Measurements from ENCODE around the gene LYVE1.

LYVE1 gene

GRCh38 chr11:10526974-10527918 is 41.2 kb downstream of the LYVE1 start:
- FAIRE-seq (peak; percentile 65), DNase-seq (ENCODE audit: insufficient read length, low spot score) (no peak)

DNA sequence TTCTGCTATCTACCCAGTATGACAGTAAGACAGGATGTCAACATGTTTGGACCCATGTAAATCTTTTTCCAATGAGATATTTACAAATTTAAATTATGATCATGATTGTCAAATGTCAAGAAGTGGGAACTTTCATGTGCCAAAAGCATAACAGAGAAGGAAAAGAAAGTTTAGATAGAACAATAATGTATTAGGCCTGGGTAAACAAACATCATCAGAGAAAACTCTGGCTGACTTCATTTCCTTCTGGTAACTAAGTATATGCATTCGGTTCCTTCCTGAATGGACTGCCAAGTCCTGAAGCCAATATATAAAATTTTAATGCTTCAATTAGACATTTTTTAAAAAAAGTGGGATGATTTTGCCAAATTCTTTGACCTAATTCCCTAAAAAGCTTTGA is 44.0 kb downstream of the LYVE1 start:
- no peak for FAIRE-seq

GRCh38 chr11:10522921-10523320 is 45.5 kb downstream of the LYVE1 start:
- FAIRE-seq (no peak), DNase-seq (ENCODE audit: insufficient read length, low spot score) (no peak)

More for the DNA sequence above, 44.0 kb downstream of the LYVE1 start:
- no peak for DNase-seq (ENCODE audit: insufficient read length, low spot score)

DNA sequence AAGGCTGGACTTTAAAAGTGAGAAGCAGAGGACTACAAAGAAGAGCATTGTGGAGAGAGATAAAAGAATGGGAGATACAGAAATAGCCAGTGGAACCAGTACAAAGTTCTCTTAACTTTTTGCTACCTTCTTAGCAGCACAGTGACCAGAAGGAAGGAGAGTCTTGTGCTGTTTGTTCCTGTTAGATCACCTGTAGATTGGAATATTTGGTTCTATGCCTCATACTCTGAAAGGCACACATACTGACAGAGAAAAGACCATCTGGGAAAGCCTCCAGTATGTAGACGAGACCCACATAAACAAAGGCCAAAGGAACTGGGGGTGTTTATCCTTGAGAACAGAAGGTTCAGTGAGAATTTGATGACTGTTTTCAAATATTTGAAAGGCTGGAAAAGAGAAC is 46.2 kb downstream of the LYVE1 start:
- DNase-seq (ENCODE audit: insufficient read length, low spot score) (no peak), FAIRE-seq (no peak)

DNA sequence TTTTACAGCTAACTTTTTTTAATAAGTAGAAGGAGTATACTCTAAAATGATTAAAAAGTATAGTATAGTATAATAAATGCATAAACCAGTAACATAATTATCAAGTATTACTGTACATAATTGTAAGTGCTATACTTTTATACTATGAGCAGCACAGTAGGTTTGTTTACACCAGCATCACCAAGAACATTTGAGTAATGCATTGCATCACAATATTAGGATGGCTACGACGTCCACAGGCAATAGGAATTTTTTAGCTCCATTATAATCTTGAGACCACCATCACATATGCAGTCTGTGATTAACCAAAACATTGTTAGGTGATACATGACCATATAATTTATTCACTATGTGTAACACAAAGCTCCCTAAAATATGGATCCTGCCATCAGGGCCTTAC is 47.9 kb downstream of the LYVE1 start:
- no peak for FAIRE-seq
- no peak for DNase-seq (ENCODE audit: insufficient read length, low spot score)

DNA sequence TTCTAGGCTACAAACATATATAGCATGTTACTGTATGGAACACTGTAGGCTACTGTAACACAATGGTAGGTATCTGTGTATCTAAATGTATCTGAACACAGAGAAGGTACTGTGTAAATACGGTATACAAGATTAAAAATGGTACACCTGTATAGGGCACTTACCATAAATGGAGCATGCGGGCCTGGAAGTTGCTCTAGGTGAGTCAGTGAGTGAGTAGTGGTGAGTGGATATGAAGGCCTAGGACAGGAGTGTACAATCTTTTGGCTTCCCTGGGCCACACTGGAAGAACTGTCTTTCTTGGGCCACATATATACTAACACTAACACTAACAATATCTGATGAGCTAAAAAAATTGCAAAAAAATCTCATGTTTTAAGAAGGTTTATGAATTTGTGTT is 48.8 kb downstream of the LYVE1 start:
- FAIRE-seq (peak; percentile 9), DNase-seq (ENCODE audit: insufficient read length, low spot score) (no peak)

DNA sequence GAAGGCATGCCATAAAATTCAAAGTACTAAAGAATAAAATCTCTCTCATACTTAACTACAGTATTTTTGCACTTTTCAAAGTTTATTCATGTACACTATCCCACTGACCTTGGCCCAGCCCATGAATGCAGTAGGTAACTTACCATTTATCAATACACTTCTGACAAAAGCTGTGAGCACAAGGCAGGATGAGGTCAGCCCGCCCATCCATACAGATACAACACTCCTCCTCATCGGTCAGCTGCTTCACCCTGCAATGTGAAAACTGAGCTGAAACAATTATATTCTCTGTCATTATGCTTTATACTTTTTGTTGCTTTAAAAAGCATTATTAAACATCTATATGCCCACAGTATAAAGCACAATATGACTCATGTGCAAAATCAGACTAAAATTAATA is 49.6 kb downstream of the LYVE1 start:
- FAIRE-seq: no peak
- no peak for DNase-seq (ENCODE audit: insufficient read length, low spot score)

- DNase-seq (ENCODE audit: insufficient read length, low spot score) (no peak), FAIRE-seq (no peak)
Observed at GRCh38 chr11:10518123-10518522, 50.3 kb downstream of the LYVE1 start.

DNA sequence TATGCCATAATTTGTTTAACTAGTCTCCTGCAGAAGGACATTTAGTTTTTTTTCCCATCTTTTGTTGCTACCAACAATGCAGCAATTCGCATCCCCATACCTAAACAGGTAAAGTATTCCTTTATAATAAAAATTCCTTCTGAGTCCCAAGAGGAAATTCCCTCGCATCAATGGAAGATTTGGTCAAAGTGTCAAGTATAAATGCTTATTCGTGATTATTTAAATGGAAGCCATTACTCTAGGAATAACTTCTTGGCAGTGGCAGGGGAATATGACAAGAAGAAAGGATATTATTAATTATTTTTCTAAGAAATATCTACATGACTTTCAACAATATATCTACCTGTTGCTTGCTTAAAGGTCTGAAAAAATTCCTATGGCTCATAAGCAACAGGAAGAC is 53.0 kb downstream of the LYVE1 start:
- FAIRE-seq (no peak), DNase-seq (ENCODE audit: insufficient read length, low spot score) (no peak)

DNA sequence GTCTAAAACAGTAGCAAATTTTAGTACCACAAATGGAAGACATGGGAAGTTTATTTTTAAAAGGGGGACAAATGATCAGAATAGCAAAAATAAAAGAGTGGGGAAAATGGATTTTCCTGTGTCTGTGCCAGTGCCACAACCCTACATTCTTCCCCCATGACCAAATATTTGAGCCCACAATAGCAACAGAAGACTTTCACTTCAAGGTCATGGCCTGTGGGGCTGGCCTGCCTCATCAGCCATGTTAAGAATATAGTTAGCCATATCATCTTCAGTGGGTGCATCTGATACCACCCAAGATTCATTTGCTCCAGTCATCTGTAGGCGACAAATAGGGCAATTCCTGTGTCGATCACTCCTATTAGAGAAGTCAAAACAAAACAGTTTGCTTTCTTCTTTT is 53.8 kb downstream of the LYVE1 start:
- no peak for DNase-seq (ENCODE audit: insufficient read length, low spot score)
- FAIRE-seq: no peak

GRCh38 chr11:10514202-10514601 is 54.3 kb downstream of the LYVE1 start:
- FAIRE-seq: no peak
- no peak for DNase-seq (ENCODE audit: insufficient read length, low spot score)

- FAIRE-seq: no peak
- no peak for DNase-seq (ENCODE audit: insufficient read length, low spot score)
Observed at GRCh38 chr11:10511181-10511621, 57.3 kb downstream of the LYVE1 start.

Measured in HTR-8/SVneo (cell line).